HL-60 (cell line): ENCODE results near the gene TCP11.

ENCODE experiments used
- GABPA ChIP-seq: IDR thresholded peaks from 2 replicates; pipeline ENCODE4 v1.6.1; 2012; ENCODE audit warnings: low read depth
- POLR2AphosphoS5 ChIP-seq: IDR thresholded peaks from 2 replicates; pipeline ENCODE4 v1.6.1; 2012; ENCODE audit warnings: low read depth
- REST ChIP-seq: IDR thresholded peaks from 2 replicates; pipeline ENCODE4 v1.6.1; 2012; ENCODE audit warnings: low read depth; ENCODE audit not compliant: insufficient replicate concordance
- SPI1 ChIP-seq: IDR thresholded peaks from 2 replicates; pipeline ENCODE4 v1.6.1; 2012; ENCODE audit warnings: low read depth, mild to moderate bottlenecking, borderline replicate concordance
- TF ChIP-seq, protein P1 (sequence below): IDR thresholded peaks from one replicate; pipeline ENCODE4 v1.5.1; 2011; ENCODE audit warnings: low read length, control low read depth, inconsistent platforms; ENCODE audit not compliant: insufficient read depth

- no peak for TF ChIP-seq POLR2AphosphoS5
- TF ChIP-seq, protein P1, sequence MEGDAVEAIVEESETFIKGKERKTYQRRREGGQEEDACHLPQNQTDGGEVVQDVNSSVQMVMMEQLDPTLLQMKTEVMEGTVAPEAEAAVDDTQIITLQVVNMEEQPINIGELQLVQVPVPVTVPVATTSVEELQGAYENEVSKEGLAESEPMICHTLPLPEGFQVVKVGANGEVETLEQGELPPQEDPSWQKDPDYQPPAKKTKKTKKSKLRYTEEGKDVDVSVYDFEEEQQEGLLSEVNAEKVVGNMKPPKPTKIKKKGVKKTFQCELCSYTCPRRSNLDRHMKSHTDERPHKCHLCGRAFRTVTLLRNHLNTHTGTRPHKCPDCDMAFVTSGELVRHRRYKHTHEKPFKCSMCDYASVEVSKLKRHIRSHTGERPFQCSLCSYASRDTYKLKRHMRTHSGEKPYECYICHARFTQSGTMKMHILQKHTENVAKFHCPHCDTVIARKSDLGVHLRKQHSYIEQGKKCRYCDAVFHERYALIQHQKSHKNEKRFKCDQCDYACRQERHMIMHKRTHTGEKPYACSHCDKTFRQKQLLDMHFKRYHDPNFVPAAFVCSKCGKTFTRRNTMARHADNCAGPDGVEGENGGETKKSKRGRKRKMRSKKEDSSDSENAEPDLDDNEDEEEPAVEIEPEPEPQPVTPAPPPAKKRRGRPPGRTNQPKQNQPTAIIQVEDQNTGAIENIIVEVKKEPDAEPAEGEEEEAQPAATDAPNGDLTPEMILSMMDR: no peak
- TF ChIP-seq SPI1: no peak
- TF ChIP-seq REST: no peak
- TF ChIP-seq GABPA: no peak
Measured at GRCh38 chr6:35151466-35151865, 10.3 kb upstream of the TCP11 start.
